ENCODE measurements around the gene YBEY. TPM values are rescaled to one million over a fixed set of nuclear protein-coding genes. Genes with fewer than 3 reads are reported as not detected.
A peak's percentile ranks its signal among the peaks of the same experiment; 100 is the strongest.
"Not testable (repeated sequence)": the region's sequence is repeated elsewhere in the genome, so short reads cannot be mapped to it uniquely, and the experiment has no call there.

The YBEY gene, protein sequence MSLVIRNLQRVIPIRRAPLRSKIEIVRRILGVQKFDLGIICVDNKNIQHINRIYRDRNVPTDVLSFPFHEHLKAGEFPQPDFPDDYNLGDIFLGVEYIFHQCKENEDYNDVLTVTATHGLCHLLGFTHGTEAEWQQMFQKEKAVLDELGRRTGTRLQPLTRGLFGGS
- total RNA-seq (10 to 100 TPM; 10.6 to 14.8 TPM), total RNA-seq (3.5 to 15.0 (median 9.8) reads per million in 172 experiments)
- 28.5 TPM for polyA plus RNA-seq (2013, experiment 1 of 2)
- polyA plus RNA-seq (2013, experiment 2 of 2): 20.0 TPM

DNA sequence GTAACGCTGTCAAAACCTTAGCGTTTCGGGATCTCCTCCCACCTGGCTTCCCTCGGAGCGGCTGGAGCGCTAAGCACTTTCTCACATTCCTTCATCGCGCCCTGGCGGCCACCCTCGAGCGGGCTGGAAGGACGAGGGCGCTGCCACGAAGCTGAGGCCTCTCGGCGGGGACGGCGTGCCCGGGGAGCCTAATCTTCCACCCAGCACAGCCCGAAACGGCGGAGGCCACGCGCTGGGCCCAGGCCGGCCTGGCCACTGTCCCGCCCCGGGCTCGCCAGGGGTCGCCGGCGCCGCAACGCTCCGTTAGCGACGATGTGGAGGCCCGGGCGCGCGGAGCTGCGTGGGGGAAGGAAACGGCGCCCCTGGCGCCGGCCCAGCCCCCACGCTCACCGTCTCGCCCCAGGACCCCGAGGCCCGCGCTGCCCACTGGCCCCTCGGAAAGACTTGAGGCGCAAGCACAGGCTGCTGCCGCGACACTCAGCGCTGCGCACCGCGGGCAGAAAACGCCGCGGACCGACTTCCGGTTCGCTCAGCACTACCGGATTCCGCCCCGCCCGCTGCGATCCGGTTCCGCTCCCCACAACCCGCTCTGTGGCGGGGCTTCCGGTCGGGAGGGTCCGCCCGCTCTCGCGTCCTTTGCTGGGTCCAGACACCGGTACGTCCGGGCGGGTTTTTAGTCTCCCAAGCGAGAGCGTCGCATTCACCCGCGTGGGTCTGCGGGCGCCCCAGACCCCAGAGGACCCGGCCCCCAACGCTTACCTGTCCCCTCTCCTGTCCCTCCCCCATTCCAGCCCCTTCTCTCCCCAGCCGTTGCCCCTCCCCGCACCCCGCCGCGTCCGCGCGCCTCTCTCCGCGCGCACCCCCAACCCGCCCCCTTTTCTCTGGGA lies at the start of gene YBEY:
Gene YBEY (plus strand): TSS at position 582 of the 887 bp plus-strand sequence. CDS start 572 bp downstream, outside the sequence.
- peak; percentile 80 for ATAC-seq (ENCODE audit: poor library complexity)
- DNase-seq: peak; percentile 68 to 92 (median 82)

DNA sequence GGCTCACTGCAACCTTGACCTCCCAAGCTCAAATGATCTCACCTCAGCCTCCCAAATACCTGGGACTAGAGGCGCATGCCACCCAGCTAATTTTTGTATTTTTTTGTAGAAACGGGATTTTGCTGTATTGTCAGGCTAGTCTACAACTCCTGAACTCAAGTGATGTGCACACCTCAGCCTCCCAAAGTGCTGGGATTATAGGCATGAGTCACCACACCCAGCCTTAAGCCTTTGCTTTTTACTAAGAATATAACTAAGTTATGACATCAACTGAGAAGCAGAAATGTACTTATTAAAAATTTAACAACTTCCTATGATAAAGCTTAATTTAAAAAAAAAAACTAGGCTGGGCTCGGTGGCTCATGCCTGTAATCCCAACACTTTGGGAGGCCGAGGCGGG lies 48.7 kb upstream of the YBEY start:
- no peak overlapping the region for H3K4me3 Mint-ChIP-seq
- Histone ChIP-seq H3K9me3 (ENCODE audit: control insufficient read depth in 1 of 2, insufficient read depth in 1 of 2, low read length in 2 of 2) (no peaks in the 10 kb centered on the region), H3K4me1 (ENCODE audit: insufficient read depth, low read length) (no peaks in the 10 kb centered on the region), H3K27ac (ENCODE audit: low read depth in 1 of 2, low read length in 2 of 2) (no peak overlapping the region), H3K27me3 (ENCODE audit: control insufficient read depth in 1 of 2, insufficient read depth in 2 of 2, low read length in 2 of 2) (no peaks in the 10 kb centered on the region), H3K4me3 (ENCODE audit: low read length) (no peak overlapping the region), H3K36me3 (ENCODE audit: insufficient read depth, low read length) (peaks cover 69% of the 10 kb centered on the region)
- CTCF ChIA-PET: no interaction called here
- no peak for DNase-seq
- no peaks in the 10 kb centered on the region for H3K9me3 Mint-ChIP-seq
- peaks cover 89% of the 10 kb centered on the region for H3K36me3 Mint-ChIP-seq (ENCODE audit: low read depth)
- intact Hi-C loops (cut with DNase I, micrococcal nuclease): no loop called here
- TF ChIP-seq, protein P1, sequence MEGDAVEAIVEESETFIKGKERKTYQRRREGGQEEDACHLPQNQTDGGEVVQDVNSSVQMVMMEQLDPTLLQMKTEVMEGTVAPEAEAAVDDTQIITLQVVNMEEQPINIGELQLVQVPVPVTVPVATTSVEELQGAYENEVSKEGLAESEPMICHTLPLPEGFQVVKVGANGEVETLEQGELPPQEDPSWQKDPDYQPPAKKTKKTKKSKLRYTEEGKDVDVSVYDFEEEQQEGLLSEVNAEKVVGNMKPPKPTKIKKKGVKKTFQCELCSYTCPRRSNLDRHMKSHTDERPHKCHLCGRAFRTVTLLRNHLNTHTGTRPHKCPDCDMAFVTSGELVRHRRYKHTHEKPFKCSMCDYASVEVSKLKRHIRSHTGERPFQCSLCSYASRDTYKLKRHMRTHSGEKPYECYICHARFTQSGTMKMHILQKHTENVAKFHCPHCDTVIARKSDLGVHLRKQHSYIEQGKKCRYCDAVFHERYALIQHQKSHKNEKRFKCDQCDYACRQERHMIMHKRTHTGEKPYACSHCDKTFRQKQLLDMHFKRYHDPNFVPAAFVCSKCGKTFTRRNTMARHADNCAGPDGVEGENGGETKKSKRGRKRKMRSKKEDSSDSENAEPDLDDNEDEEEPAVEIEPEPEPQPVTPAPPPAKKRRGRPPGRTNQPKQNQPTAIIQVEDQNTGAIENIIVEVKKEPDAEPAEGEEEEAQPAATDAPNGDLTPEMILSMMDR (IDR thresholded peaks at IDR 0.05): no peak
- POLR2A ChIA-PET: no interaction called here
- no peaks in the 10 kb centered on the region for H3K27me3 Mint-ChIP-seq
- no peak for ATAC-seq (ENCODE audit: poor library complexity)
- H3K27ac Mint-ChIP-seq: no peak overlapping the region
- H3K4me1 Mint-ChIP-seq (ENCODE audit: low read depth): peaks cover 6% of the 10 kb centered on the region

More for the DNA sequence above, at the start of gene YBEY:
- H3K9me3 ChIP-seq (ENCODE audit: control insufficient read depth in 1 of 2, insufficient read depth in 1 of 2, low read length in 2 of 2): no peaks in the 10 kb centered on the region
- no peaks in the 10 kb centered on the region for H3K9me3 Mint-ChIP-seq
- H3K27ac Mint-ChIP-seq: peak within 1 kb of the TSS; percentile 86
- peaks cover 25% of the 10 kb centered on the region for H3K36me3 ChIP-seq (ENCODE audit: insufficient read depth, low read length)
- no peaks in the 10 kb centered on the region for H3K27me3 Mint-ChIP-seq
- intact Hi-C loops (cut with DNase I, micrococcal nuclease): loop anchor here (1.0 to 10.0 kb wide), 8 partner anchors 36 to 311 kb away; partner anchors contain the start of genes C21orf58 (in 2 of the 2), DIP2A (in 1 of the 2), LSS (in 1 of the 2) and PCNT (in 1 of the 2)
- H3K4me3 Mint-ChIP-seq: peak within 1 kb of the TSS; percentile 98
- CTCF ChIA-PET: interaction anchor here (1.1 to 2.0 kb wide), 3 partner anchors 39 to 142 kb away, joined by 3 to 6 read pairs (median 3); a partner anchor contains a TSS
- peaks cover 49% of the 10 kb centered on the region for H3K4me1 ChIP-seq (ENCODE audit: insufficient read depth, low read length)
- H3K27me3 ChIP-seq (ENCODE audit: control insufficient read depth in 1 of 2, insufficient read depth in 2 of 2, low read length in 2 of 2): no peaks in the 10 kb centered on the region
- peak within 1 kb of the TSS; percentile 72 to 84 for H3K27ac ChIP-seq (ENCODE audit: low read depth in 1 of 2, low read length in 2 of 2)
- peaks cover 50% of the 10 kb centered on the region for H3K36me3 Mint-ChIP-seq (ENCODE audit: low read depth)
- TF ChIP-seq, protein P1 (IDR thresholded peaks at IDR 0.05): peak; percentile 41
- H3K4me3 ChIP-seq (ENCODE audit: low read length): peak within 1 kb of the TSS; percentile 84
- peaks cover 54% of the 10 kb centered on the region for H3K4me1 Mint-ChIP-seq (ENCODE audit: low read depth)
- POLR2A ChIA-PET: interaction anchor here (0.8 to 1.2 kb wide), 4 partner anchors 33 to 350 kb away, joined by 3 to 5 read pairs (median 4); partner anchors contain the start of gene PRMT2

DNA sequence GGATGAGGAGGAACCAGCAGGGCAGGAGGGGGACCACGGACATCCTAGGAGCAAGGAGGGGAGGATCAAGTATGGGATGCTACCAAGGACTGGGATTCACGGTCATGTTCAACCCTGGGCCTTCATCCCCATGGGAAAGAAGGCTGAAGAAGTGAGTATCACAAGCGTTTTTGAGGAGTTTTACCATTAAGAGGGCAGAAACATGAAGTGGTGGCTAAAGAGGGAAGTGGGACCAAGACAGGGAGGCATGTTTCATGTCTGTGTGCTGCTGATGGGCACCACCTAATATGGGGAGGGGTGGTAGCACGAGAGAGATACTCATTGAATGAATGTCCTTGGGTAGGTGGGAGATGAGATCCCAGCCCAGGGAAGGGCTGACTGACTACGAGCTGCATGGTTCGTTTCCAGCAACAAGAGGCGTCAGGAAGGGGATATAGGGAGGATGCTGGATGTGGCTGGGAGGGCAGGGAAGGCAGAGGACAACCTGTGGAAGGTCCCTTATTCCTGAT lies 46.3 kb upstream of the YBEY start:
- H3K27ac Mint-ChIP-seq: no peak overlapping the region
- ChIA-PET CTCF (no interaction called here), POLR2A (no interaction called here)

GRCh38 chr21:46241577-46241976 lies 44.6 kb upstream of the YBEY start:
- H3K4me1 Mint-ChIP-seq (ENCODE audit: low read depth); H3K27me3 Mint-ChIP-seq; H3K9me3 ChIP-seq (ENCODE audit: control insufficient read depth in 1 of 2, insufficient read depth in 1 of 2, low read length in 2 of 2); DNase-seq; H3K27me3 ChIP-seq (ENCODE audit: control insufficient read depth in 1 of 2, insufficient read depth in 2 of 2, low read length in 2 of 2); H3K4me1 ChIP-seq (ENCODE audit: insufficient read depth, low read length); POLR2A ChIA-PET; CTCF ChIA-PET; H3K27ac Mint-ChIP-seq; ATAC-seq (ENCODE audit: poor library complexity); H3K9me3 Mint-ChIP-seq; intact Hi-C loops (cut with DNase I, micrococcal nuclease); H3K4me3 Mint-ChIP-seq; H3K27ac ChIP-seq (ENCODE audit: low read depth in 1 of 2, low read length in 2 of 2); H3K4me3 ChIP-seq (ENCODE audit: low read length): not testable (repeated sequence)
- peaks cover 87% of the 10 kb centered on the region for H3K36me3 Mint-ChIP-seq (ENCODE audit: low read depth)
- peaks cover 81% of the 10 kb centered on the region for H3K36me3 ChIP-seq (ENCODE audit: insufficient read depth, low read length)

More for the DNA sequence above, 46.3 kb upstream of the YBEY start:
- H3K9me3 Mint-ChIP-seq: no peaks in the 10 kb centered on the region
- H3K9me3 ChIP-seq (ENCODE audit: control insufficient read depth in 1 of 2, insufficient read depth in 1 of 2, low read length in 2 of 2): no peaks in the 10 kb centered on the region
- H3K27ac ChIP-seq (ENCODE audit: low read depth in 1 of 2, low read length in 2 of 2): no peak overlapping the region
- peaks cover 80% of the 10 kb centered on the region for H3K36me3 ChIP-seq (ENCODE audit: insufficient read depth, low read length)
- no peaks in the 10 kb centered on the region for H3K27me3 Mint-ChIP-seq
- peaks cover 87% of the 10 kb centered on the region for H3K36me3 Mint-ChIP-seq (ENCODE audit: low read depth)
- DNase-seq: no peak
- no peak overlapping the region for H3K4me3 ChIP-seq (ENCODE audit: low read length)
- intact Hi-C loops (cut with DNase I, micrococcal nuclease): no loop called here
- ATAC-seq (ENCODE audit: poor library complexity): no peak
- no peaks in the 10 kb centered on the region for H3K27me3 ChIP-seq (ENCODE audit: control insufficient read depth in 1 of 2, insufficient read depth in 2 of 2, low read length in 2 of 2)
- H3K4me3 Mint-ChIP-seq: no peak overlapping the region
- TF ChIP-seq, protein P1 (IDR thresholded peaks at IDR 0.05): no peak
- no peaks in the 10 kb centered on the region for H3K4me1 Mint-ChIP-seq (ENCODE audit: low read depth)
- no peaks in the 10 kb centered on the region for H3K4me1 ChIP-seq (ENCODE audit: insufficient read depth, low read length)
